GM21786 (cell line): ENCODE measurements around the gene REEP1.
A peak's percentile ranks its signal among the peaks of the same experiment; 100 is the strongest.
"Not testable (repeated sequence)": the region's sequence is repeated elsewhere in the genome, so short reads cannot be mapped to it uniquely, and the experiment has no call there.

Experiments
- ATAC-seq: cut with Tn5 transposase; IDR thresholded peaks from one replicate; pipeline ENCODE4 v1.9.1; 2021; ENCODE audit not compliant: unreplicated experiment

The REEP1 gene

DNA sequence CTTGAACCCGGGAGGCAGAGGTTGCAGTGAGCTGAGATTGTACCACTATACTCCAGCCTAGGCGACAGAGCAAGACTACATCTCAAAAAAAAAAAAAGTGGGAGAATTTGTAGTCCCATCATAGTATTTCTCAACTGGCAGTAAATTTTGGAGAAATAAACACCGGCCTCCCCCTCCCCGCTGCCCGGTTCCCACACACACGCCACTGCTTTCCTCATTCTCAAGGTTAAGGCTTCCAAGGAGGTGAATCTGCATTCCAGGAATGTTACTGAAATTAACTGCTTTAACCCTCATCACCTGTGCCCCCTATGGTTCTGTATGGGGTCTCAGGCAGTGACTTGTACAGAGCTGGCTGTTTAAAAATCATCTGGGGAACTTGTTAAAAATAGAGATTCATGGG is 88.2 kb downstream of the REEP1 start:
- ATAC-seq, result no peak

DNA sequence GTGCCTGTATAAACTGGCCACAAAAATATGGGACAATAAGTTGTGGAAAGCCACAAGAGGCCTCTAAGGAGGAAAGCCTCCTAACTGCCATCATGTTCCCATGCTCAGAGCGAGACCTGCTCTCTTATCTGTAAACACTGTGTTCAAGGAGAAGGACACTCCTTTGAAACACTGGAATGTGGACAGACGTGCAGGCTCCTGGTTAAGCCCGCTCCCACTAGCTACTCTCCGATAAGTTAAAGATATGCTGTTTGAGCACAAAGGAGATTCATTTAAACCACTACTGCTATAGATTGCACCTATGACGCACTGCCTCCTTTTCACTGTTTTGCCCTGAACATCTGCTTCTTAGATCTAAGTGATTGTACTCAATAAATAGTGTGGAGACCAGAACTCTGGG is 92.2 kb downstream of the REEP1 start:
- not testable (repeated sequence) for ATAC-seq

DNA sequence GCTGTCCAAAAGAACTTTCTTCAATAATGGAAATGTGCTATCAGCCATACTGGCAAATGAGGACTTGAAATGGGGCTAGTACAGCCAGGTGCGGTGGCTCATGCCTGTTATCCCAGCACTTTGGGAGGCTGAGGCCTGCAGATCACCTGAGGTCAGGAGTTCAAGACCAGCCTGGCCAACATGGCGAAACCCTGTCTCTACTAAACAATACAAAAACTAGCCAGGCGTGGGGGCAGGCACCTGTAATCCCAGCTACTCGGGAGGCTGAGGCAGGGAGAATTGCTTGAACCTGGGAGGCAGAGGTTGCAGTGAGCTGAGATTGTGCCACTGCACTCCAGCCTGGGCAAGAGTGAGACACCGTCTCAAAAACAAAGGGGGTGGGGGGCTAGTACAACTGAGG is 92.6 kb downstream of the REEP1 start:
- ATAC-seq, result not testable (repeated sequence)

DNA sequence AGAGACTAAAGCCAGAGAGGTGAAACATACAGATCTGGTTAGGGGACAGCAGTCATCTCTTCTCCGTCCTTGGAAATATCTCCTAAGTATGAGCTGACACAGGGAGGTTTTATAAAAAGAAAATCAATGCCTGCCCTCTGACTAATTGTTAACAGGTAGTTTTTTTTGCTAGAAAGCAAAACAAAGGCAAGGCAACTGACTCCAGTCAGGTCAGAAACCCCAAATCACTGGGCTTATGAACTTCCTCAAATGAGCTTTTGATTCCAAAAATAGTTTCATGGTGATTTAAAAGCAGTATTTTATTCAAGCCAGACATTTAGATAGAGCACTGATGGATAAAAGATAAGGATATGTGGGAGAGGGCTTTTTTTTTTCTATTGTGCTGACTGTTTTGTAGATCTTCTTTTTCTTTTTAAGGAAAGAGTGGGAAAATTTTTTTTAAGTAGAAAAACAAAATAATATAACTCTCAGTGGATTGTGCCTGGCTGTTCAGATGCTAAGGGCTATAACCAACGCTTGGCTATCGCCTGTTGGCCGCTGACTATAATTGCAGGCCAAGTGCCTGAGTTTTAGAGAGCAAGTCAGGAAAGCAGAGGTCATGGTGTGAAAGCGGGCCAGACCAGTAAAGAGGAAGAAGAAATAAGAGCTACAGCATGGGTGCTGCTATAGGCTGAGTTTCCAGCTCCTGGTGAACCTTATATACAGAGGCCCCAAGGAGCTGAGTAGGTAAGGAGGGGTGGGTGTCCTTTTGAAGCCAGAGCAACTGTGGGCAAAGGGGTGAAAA is 93.3 kb downstream of the REEP1 start:
- peak; percentile 54 for ATAC-seq

DNA sequence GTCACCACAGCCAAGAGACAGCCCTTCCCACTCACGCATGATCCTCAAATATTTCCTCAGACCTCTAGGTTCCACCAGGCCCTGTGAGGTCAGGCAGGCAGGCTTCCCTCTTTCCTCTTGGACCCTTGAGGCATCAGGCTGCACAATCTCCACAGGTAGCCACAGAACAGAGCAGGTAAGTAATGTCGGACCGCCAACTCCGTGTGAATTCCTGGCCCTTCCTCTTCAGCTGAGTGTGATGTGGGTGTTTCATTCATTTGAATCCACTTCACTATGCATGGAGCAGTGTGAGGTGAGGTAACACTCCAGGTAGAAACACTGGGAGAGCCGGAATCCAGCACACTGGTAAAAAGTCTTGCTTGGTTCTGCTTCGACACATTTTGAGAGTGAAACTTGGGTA is 94.2 kb downstream of the REEP1 start:
- no peak for ATAC-seq

DNA sequence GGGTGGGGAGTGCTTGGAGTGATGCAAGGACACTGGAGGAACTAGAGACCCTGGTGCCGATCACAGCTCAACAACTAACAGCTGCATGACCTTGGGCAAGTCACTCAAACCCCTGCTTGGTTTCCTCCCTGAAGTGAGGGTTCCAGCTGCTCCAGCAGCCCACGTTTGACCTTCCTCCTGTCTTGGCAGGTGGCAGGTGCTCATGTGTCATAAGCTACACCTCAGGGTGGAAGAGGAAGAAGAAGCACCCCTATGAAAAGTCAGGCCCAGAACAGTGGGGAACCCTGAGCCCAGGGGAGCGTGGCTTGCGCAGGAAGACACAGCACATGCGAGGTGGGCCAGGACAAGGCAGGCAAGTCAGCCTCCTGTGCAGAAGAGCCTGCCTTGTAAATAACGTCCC is 95.8 kb downstream of the REEP1 start:
- ATAC-seq, result no peak

DNA sequence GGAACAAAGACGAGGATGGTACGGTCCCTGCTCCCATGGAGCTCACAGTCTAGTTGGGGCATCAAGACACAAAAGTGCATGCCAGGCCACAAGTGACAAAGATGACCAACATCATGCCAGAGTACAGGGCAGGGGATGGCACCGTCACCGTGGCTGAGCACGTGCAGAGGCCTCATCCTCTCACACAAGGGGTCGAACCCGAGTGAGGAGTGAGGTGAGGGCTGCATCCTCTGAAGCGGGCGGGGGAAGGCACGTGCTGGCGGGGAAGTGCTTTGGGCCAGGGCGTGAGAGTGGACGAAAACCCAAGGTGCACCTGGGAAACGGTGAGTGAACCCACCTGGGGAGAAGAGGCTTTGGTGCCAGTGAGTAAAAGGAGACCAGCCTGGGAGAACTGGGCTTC is 97.2 kb downstream of the REEP1 start:
- ATAC-seq, result no peak

DNA sequence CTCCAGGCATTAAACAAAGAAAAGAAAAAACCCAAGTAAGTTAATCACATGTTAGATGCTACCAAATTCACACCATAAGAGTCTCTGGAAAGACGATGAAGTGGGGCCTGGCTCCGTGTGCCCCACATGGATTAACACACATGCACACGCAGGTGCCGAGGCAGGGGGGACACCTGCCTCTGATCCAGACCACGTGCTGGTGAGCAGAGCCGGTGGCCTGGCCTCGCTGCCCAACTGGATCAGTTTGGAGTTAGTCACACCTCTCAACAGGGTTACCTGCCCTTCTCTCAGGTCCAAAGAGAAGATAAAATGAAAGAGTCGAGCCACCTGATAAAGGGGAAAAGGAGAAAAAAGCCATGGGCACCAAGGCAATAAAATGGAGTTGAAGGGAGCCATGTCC is 97.7 kb downstream of the REEP1 start:
- ATAC-seq, result no peak

DNA sequence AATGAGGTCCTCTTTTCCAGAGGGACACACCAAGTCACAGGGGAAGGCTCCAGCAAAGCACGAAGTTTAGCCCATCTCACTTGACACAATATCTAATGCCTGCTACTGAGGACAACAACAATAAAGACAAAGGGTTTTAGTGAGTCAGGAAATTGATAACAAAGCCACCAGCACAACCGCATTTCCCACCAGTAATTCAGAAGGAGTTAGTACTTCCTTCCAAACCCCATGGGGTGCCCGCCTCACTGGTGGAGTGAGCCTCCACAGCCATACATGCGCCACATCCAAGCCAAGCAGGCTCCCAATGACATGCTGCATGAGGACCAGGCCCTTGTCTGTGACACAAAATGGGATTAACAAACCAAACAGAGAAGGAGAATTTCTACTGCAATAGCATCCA is 98.1 kb downstream of the REEP1 start:
- no peak for ATAC-seq

DNA sequence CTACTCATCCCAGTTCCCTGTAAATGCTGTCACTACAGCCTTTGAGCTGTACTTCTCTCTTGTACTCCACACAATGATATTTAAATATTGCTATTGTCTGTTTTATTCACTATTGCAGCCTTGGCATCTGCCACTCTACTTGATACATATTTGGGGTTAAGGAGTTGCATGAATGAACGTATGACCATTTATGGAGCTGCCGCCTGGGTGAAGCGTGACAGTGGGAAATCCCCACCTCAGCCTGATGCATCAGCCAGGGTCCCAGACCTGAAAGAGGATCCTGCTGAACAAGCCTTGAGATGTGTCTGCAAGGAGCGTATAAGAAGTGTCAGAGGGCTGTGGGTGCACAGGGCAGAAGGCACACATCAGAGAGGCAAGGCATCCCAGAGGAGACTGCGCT is 99.1 kb downstream of the REEP1 start:
- ATAC-seq, result peak; percentile 95

DNA sequence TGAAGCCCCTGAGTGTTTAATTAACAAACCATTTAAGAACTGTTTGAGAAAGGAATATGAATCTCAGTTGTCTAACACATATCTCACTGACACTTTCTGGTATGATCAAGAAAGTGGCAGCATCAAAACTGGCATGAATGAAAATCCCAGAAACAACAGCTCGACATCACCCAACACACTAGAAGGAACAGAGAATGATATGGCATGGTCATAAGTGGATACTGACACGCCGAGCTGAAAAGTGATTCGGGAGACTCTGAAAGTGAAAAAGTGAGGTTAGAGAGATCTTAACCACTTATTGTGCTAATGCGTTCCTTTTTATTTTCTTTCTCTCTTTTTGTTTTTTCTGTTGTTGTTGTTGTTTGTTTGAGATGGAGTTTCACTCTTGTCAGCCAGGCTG is 100.3 kb downstream of the REEP1 start:
- ATAC-seq, result no peak

DNA sequence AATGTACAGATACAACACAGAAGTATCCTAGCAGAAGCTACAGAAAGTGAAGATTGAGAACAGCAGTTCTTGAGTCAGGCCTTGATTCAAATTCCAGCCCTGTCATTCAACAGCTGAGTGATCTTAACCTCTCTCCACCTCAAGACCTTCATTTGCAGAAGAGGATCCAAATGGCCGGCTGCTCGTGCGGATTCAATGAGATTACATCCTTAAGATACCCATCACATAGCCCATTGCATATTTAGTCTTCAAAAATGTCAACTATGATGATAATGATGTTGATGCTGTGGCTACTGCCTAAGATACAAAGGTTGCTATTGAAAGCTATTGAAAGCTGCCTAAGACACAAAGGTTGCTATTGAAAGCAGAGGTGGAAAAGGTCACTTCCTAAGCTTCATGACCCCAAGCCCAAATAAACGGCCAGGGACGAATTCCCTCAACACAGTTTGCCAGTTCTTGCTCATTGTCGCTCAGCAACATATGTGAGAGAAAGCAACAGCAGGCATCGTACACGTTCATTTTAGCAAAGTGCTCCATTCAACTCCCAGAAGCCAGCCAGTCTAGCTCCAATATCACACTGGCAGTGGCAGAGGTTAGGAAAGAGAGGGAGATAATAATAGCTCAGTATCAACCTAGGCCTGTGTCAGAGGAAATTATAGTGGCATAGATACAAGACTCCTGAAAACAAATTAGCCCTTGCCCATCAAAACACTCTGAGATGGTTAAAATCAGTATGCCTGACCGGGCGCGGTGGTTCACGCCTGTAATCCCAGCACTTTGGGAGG is 102.0 kb downstream of the REEP1 start:
- no peak for ATAC-seq

DNA sequence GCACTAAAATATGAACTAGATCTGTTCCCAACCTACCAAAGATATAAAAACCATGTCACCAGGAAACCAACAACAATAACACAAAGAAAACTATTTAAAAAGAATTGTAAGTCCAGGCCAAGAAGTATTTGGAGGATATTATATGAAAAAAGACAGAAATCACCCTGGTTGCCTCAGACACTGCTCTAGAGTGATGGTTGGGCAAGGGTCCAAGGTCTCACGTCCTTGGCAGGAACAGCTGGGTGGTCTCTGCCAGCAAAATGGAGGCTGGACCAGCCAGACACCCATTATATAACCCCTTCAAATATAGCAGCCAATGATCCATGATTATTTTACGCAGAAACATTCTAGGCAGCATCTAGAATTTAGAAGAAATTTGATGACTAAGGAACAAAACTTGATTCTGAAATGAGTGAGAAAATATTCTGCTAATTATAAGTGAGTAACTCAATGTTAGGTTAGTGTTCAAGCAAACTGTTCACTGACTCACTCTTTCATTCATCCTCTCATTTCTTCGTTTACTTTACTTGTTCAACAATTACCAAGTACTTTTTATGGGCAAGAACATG is 102.8 kb downstream of the REEP1 start:
- ATAC-seq, result no peak

DNA sequence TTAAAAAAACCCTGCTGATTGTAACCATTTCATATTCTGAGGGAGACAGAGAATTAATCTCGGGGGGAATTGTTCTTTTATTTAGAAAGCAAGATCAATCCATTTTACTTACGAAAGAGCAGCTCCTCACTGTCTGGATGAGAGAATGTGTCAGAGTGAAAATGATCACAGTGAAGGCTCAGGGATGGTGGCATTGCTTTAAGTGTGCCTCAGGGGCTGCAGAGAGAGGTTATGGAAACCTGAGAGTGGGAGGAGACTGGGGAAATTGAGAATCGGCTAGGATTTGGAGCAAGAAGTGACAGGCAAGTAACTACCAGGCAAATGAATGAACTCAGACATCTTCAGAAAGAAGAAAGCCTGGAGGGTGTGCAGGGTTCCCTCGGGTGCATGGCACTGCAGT is 104.0 kb downstream of the REEP1 start:
- no peak for ATAC-seq

DNA sequence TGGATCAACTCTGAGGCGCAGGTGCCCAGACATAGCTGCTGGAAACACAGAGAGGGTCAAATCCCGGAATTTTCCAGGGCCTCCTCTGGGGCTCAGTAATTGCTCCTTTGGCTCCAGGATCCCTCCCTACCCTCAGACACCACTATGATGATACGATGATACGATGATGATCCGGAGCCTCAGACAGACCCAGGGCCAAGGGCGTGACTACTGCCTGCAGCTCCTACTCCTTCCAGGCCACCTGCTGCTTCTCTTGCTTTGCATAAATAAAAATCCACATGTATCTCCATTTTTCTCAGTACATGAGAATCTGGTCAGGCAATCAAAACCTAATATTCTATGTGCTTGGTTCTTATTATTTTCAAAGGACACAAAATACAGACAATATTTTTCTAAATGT is 104.5 kb downstream of the REEP1 start:
- ATAC-seq, result no peak

DNA sequence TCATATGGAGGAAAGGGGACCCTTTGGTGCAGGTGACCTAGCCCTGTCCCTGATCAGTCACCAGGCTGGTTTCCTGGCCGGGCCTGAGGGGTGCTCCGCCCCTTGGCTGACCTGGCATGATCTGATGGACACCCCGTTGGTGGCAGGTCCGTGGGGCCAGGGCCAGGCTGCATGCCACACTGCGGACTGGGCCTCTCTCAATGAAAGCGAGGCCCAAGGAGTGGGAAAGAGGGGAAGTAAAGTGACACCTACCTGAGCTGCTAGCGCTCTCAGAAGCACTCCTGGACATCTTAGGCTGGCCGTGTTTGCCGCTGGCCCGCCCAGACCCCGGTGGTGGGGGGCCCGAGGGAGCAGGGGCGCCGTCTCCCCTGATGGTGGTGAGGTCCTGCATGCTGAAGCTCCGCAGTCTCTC is 105.0 kb downstream of the REEP1 start:
- no peak for ATAC-seq

DNA sequence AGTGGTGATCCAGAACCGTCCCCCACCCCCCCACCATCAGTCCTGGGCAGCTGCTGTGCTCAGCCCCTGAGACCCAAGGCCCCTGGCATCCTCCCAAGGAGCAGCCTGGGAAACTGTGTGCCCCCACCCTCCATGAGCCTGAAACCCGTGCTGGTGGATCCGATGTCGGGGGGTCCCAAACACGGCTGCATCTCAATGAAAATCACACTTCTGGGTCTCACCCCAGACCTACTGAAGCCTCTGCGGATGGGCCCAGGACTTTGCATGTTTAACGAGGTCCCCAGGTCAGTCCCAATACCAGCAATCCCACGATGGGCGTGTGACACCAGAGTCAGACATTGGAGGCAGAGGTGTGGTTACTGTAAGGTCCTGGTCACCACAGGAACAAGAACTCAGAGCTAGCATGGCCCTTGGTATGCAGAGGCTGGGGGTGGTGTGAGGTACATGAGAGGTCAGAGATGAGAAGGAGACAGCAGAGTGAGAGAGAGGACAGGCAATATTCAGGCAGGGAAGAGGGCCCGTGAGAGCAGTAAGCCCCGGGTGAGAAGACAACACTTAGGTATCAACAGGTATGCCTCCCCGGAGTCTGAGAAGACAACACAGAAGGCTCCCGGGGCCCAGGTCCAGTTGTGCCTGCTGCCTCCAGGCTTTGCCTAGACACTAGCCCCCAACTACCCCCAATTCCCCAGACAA is 105.6 kb downstream of the REEP1 start:
- ATAC-seq, result no peak

DNA sequence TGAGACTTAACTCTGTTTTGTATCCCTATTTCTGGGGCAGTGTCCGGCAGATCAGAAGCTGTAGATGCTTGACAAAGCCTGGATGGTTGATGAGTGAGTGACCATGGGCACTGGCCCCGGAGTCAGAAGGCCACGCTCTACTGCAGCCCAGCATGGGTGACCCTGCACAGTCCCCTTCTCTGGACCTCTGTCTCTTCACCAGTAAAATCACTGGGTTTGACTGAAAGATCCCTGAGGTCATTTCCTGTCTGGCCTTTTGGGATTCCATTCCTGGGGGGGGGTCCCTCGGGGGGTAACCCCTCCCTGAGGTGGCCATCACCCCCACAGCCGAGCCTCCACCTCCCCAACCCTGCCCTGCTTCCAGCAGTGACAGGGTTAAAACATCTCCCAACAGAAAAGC is 106.5 kb downstream of the REEP1 start:
- no peak for ATAC-seq

DNA sequence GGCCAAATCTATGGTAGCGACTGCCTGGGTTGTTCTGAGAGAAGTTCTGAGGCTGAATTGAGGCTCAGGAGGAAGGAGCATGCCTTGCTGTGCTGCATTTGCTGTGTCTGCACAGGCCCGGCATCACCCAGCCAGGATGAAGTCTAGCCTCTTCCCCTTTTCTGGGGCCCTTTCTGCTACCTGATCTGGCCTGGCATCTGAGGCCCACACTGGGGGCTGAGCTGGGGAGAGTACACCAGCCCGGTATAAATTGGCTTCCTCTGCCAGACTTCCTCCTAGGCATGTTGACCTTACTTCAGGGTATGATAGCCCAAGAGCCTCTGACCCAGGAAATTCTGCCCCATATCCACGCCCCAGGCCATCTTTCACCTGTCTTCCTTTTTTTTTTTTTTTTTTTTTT is 108.2 kb downstream of the REEP1 start:
- ATAC-seq, result peak; percentile 34

DNA sequence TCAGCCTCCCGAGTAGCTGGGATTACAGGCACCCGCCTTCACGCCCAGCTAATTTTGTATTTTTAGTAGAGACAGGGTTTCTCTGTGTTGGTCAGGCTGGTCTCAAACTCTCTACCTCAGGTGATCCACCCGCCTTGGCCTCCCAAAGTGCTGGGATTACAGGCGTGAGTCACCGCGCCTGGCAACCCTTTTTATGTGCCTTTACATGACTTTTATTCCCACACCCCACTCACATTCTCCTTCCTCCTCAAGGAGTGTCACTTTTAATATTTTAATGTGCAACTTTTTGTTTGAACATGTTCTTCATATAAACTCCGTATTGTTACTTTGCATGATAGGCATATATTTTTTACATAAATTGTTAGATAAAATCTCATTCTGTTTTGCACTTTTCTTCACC is 108.9 kb downstream of the REEP1 start:
- not testable (repeated sequence) for ATAC-seq

DNA sequence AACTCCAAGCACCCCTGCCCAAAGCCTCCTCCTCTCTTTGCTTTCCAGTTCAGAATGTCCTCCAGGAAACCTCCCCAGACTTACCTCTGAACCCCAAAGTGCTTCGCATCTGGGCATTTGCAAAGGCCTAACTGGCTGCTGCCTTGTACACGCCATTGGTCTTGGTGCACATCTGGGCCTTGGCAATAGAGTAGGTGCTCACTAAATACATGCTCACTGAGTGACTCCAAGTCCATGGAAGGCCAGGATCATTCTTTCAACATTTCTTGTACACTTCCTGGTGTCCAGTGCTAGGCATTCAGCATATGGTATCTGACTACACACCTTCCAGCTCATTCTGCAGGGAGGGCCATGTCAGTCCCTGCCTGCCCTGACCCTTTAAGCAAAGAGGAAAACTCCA is 109.7 kb downstream of the REEP1 start:
- no peak for ATAC-seq
